ENCODE data around the gene ITPK1.

The ITPK1 gene

GRCh38 chr14:93086441-93087055 lies 29.2 kb downstream of the ITPK1 start:
- Histone ChIP-seq H3K9me3 (ENCODE audit: control insufficient read depth, insufficient read depth, low read length) (no peaks in the 10 kb centered on the region), H3K27me3 (ENCODE audit: control insufficient read depth, insufficient read depth, low read length) (no peaks in the 10 kb centered on the region), H3K4me3 (ENCODE audit: low read depth, low read length) (peak overlapping the region; percentile 18), H3K4me1 (ENCODE audit: control insufficient read depth, insufficient read depth, low read length) (peaks cover 10% of the 10 kb centered on the region), H3K36me3 (ENCODE audit: control insufficient read depth, insufficient read depth, low read length) (no peaks in the 10 kb centered on the region), H3K9ac (ENCODE audit: low read depth, low read length) (peak overlapping the region; percentile 70)

DNA sequence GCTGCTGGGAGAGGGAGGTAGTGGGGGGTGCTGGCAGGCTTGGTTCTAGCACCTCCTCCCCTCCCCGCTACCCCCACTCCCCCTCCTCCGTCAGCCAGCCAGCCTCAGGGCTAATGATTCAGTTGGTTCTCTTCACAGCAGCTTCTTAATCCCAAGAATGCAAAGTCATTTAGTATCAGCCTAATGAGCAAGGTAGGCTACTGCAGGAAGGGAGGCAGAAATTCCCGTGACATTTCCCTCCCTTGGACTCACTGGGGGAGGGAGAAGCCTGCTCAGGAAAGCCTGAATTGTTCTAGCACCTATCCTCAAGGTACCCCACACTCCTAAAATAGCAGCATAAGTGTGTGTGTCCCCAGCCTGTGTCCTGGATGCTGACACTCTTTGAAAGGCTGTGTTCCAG lies 29.8 kb downstream of the ITPK1 start:
- Histone ChIP-seq H3K4me3 (ENCODE audit: low read depth, low read length) (peak overlapping the region; percentile 18), H3K9ac (ENCODE audit: low read depth, low read length) (peak overlapping the region; percentile 70), H3K9me3 (ENCODE audit: control insufficient read depth, insufficient read depth, low read length) (no peaks in the 10 kb centered on the region), H3K36me3 (ENCODE audit: control insufficient read depth, insufficient read depth, low read length) (no peaks in the 10 kb centered on the region), H3K27me3 (ENCODE audit: control insufficient read depth, insufficient read depth, low read length) (no peaks in the 10 kb centered on the region), H3K4me1 (ENCODE audit: control insufficient read depth, insufficient read depth, low read length) (peaks cover 10% of the 10 kb centered on the region)

DNA sequence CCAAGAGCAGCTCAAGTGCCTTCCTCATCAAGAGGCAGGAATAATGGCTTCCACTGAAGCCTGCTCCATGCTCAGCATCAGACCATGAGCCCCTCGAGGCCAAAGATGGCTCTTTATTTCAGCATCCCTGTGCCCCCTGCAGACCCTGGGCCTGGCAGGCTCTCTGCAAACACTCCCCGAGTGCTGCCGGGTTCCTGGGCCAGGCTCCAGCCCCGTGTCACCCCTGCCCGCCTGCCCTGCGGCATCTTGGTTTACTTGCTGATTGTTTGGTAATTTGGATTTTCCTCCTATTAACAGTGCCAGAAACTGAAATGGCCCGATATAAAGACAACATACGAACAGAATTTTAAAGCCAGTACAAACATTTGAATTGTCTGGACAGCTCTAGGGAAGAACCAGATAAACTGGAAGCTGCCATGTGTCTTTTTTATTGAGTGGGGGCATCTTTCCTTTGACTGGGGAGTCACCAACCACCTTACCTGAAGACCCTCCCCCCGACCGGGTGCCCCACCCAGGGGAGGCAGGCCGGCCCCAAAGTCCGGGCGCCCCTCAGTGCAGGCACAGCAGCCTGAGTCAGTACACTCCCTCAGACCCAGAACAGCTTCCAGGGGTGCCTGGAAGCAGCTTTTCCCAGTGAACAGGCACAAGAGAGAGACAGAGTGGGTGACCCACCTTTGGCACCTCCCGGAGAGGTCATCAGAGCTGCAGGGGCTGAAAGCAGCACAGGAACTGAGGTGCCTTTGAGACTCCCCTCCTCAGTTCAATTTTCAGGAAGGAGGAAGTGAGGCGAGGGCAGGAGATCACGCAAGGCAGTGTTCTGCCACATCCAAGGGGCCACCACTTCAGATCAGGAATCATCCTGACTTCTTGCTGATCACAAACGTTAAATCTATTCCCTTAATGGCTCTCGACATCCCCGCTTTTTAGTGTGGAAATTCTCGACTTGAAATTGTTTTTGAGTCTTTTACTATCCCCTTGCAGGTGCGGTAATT lies 30.6 kb downstream of the ITPK1 start:
- no peaks in the 10 kb centered on the region for H3K27me3 ChIP-seq (ENCODE audit: control insufficient read depth, insufficient read depth, low read length)
- no peaks in the 10 kb centered on the region for H3K36me3 ChIP-seq (ENCODE audit: control insufficient read depth, insufficient read depth, low read length)
- H3K4me3 ChIP-seq (ENCODE audit: low read depth, low read length): no peak overlapping the region
- H3K9me3 ChIP-seq (ENCODE audit: control insufficient read depth, insufficient read depth, low read length): no peaks in the 10 kb centered on the region
- H3K4me1 ChIP-seq (ENCODE audit: control insufficient read depth, insufficient read depth, low read length): peaks cover 10% of the 10 kb centered on the region
- no peak overlapping the region for H3K9ac ChIP-seq (ENCODE audit: low read depth, low read length)

DNA sequence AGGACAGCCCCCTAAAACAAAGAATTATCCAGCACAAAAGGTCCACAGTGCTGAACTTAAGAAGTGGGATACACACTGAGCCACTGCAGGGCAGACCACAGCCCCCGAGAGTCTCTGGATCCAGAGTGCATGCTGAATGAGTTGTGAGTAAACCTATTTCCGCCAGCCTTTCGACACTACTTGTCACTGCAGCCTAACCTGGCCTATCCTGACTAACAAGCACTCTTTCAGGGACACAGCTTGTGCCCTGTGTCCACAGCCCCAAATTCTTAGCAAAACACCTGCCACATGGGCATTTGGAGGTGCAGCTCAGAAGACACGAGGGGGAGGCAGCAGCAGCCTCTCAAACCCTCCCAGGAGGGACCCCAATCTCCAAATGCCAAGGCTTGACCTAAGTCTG lies 31.3 kb downstream of the ITPK1 start:
- Histone ChIP-seq H3K4me1 (ENCODE audit: control insufficient read depth, insufficient read depth, low read length) (peaks cover 10% of the 10 kb centered on the region), H3K36me3 (ENCODE audit: control insufficient read depth, insufficient read depth, low read length) (no peaks in the 10 kb centered on the region), H3K4me3 (ENCODE audit: low read depth, low read length) (no peak overlapping the region), H3K9me3 (ENCODE audit: control insufficient read depth, insufficient read depth, low read length) (no peaks in the 10 kb centered on the region), H3K27me3 (ENCODE audit: control insufficient read depth, insufficient read depth, low read length) (no peaks in the 10 kb centered on the region), H3K9ac (ENCODE audit: low read depth, low read length) (no peak overlapping the region)

GRCh38 chr14:93083917-93084316 lies 31.8 kb downstream of the ITPK1 start:
- no peaks in the 10 kb centered on the region for H3K9me3 ChIP-seq (ENCODE audit: control insufficient read depth, insufficient read depth, low read length)
- no peaks in the 10 kb centered on the region for H3K27me3 ChIP-seq (ENCODE audit: control insufficient read depth, insufficient read depth, low read length)
- H3K9ac ChIP-seq (ENCODE audit: low read depth, low read length): no peak overlapping the region
- H3K4me1 ChIP-seq (ENCODE audit: control insufficient read depth, insufficient read depth, low read length): peaks cover 10% of the 10 kb centered on the region
- no peak overlapping the region for H3K4me3 ChIP-seq (ENCODE audit: low read depth, low read length)
- H3K36me3 ChIP-seq (ENCODE audit: control insufficient read depth, insufficient read depth, low read length): no peaks in the 10 kb centered on the region

DNA sequence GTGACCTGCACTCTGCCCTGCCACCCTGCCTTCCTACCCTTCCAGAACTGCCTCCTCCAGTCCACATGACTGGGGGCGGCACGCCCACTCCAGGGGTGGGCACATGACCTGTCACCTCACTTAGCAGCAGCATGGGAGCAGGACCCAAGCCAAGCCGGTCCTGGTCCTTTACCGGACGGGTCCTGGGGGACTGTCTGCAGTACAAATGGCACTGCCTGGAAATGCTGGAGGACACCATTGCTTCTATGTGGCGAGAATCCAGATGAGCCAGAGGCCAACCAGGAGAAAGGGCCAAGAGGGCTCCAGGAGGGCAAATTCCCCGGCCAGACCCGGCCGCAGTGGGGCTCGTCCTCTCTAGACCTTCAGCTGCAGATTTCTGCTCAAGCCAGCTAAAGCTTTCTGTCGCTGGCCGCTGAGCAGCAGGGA lies 33.1 kb downstream of the ITPK1 start:
- H3K27me3 ChIP-seq (ENCODE audit: control insufficient read depth, insufficient read depth, low read length): no peaks in the 10 kb centered on the region
- no peaks in the 10 kb centered on the region for H3K36me3 ChIP-seq (ENCODE audit: control insufficient read depth, insufficient read depth, low read length)
- H3K4me3 ChIP-seq (ENCODE audit: low read depth, low read length): no peak overlapping the region
- peaks cover 10% of the 10 kb centered on the region for H3K4me1 ChIP-seq (ENCODE audit: control insufficient read depth, insufficient read depth, low read length)
- no peak overlapping the region for H3K9ac ChIP-seq (ENCODE audit: low read depth, low read length)
- no peaks in the 10 kb centered on the region for H3K9me3 ChIP-seq (ENCODE audit: control insufficient read depth, insufficient read depth, low read length)

DNA sequence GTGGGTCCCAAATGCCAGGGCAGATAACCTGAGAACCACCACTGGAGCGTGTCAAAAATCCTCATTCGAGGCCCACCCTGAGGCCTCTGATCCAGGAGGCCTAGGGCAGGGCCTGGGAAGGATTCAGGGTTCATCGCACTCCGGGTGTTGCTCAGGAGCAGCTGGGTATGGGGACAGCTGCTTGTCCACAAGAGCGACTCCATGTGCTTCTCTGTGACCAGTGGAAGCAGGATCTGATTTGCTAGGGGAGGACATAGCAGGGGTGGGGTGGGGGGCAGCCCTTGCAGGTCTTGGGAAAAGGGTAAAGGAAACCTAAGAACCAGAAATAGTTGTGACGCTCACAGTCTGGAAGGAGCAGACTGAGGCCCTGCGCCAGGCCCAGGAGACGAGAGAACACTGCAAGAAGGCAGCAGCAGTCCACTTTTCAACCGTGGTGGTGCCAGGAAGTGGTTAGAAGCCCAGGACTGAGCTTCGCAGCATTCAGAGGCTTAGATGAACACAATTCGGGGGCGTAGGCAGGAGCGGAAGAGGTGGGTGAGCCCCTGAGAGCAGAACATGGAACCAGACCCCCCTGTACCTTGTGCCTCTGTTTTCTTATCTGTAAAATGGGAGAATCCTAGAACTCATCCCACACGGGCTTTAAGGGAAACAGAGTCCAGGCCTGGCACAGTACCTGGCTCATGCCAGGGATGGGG lies 33.7 kb downstream of the ITPK1 start:
- no peaks in the 10 kb centered on the region for H3K27me3 ChIP-seq (ENCODE audit: control insufficient read depth, insufficient read depth, low read length)
- H3K36me3 ChIP-seq (ENCODE audit: control insufficient read depth, insufficient read depth, low read length): no peaks in the 10 kb centered on the region
- H3K4me3 ChIP-seq (ENCODE audit: low read depth, low read length): no peak overlapping the region
- H3K4me1 ChIP-seq (ENCODE audit: control insufficient read depth, insufficient read depth, low read length): peaks cover 9% of the 10 kb centered on the region
- no peaks in the 10 kb centered on the region for H3K9me3 ChIP-seq (ENCODE audit: control insufficient read depth, insufficient read depth, low read length)
- no peak overlapping the region for H3K9ac ChIP-seq (ENCODE audit: low read depth, low read length)

- Histone ChIP-seq H3K27me3 (ENCODE audit: control insufficient read depth, insufficient read depth, low read length) (no peaks in the 10 kb centered on the region), H3K36me3 (ENCODE audit: control insufficient read depth, insufficient read depth, low read length) (no peaks in the 10 kb centered on the region), H3K9me3 (ENCODE audit: control insufficient read depth, insufficient read depth, low read length) (no peaks in the 10 kb centered on the region), H3K9ac (ENCODE audit: low read depth, low read length) (no peak overlapping the region), H3K4me1 (ENCODE audit: control insufficient read depth, insufficient read depth, low read length) (no peaks in the 10 kb centered on the region), H3K4me3 (ENCODE audit: low read depth, low read length) (no peak overlapping the region)
These were observed 35.8 kb downstream of the ITPK1 start for GRCh38 chr14:93079865-93080403.

DNA sequence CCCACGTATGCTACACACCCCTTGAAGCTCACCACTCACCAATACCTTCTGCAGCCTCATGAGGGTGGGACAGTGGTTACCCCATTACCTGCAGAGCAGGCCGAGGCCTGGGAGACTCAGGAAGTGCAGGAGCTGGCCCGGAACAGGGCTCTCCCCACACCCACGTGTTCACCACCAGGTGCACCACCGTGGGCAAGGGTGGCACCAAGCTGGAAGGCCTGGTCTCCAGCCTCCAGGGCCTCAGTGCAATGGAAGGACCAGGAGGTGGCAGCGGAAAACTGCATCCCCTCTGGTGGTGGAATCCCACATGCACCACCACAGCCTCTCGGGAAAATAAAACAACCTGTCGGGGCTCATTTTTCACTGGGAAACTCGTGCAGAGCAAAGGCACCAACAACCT lies 36.4 kb downstream of the ITPK1 start:
- Histone ChIP-seq H3K4me1 (ENCODE audit: control insufficient read depth, insufficient read depth, low read length) (no peaks in the 10 kb centered on the region), H3K9me3 (ENCODE audit: control insufficient read depth, insufficient read depth, low read length) (no peaks in the 10 kb centered on the region), H3K9ac (ENCODE audit: low read depth, low read length) (no peak overlapping the region), H3K4me3 (ENCODE audit: low read depth, low read length) (no peak overlapping the region), H3K27me3 (ENCODE audit: control insufficient read depth, insufficient read depth, low read length) (no peaks in the 10 kb centered on the region), H3K36me3 (ENCODE audit: control insufficient read depth, insufficient read depth, low read length) (no peaks in the 10 kb centered on the region)

DNA sequence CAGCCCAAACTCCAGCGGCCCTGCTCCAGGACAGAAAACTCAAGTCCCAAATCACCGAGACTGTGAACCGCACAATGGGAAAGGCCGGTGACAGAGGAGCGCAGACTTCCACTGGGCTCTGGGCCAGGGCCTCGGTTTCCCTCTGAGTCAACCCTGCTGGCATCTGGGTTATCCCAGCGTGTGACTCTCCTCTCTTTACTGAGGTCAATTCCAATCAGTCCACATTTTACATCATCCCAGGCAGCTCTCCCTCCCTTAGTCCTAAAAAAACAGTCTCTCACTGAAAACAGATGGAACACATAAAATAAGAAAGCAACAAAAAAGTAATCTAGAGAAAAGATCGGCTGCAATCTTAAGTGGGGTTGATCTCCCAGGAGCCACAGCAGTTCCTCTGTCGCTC lies 36.9 kb downstream of the ITPK1 start:
- Histone ChIP-seq H3K27me3 (ENCODE audit: control insufficient read depth, insufficient read depth, low read length) (no peaks in the 10 kb centered on the region), H3K36me3 (ENCODE audit: control insufficient read depth, insufficient read depth, low read length) (no peaks in the 10 kb centered on the region), H3K9me3 (ENCODE audit: control insufficient read depth, insufficient read depth, low read length) (no peaks in the 10 kb centered on the region), H3K4me3 (ENCODE audit: low read depth, low read length) (no peak overlapping the region), H3K9ac (ENCODE audit: low read depth, low read length) (no peak overlapping the region), H3K4me1 (ENCODE audit: control insufficient read depth, insufficient read depth, low read length) (no peaks in the 10 kb centered on the region)

DNA sequence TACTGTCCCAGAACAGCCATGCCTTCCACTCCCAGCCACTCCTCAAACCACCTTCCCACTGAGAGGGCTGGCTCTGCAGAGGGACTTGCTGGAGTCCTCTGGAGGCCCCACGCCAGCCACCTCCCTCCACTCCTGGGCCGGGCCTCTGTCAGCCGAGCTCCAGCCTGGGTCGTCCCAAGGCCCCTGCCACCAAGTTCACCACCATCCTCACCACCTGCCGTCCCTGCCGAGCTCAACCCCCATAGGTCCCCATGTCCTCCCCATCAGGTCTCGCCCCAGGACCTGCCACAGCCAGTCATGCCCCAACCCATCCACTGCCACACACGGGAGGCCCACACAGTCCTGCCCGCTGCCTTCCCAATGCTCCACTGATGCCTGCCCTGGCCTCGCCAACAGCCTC lies 39.0 kb downstream of the ITPK1 start:
- no peak overlapping the region for H3K9ac ChIP-seq (ENCODE audit: low read depth, low read length)
- no peak overlapping the region for H3K4me3 ChIP-seq (ENCODE audit: low read depth, low read length)
- no peaks in the 10 kb centered on the region for H3K9me3 ChIP-seq (ENCODE audit: control insufficient read depth, insufficient read depth, low read length)
- no peaks in the 10 kb centered on the region for H3K36me3 ChIP-seq (ENCODE audit: control insufficient read depth, insufficient read depth, low read length)
- H3K4me1 ChIP-seq (ENCODE audit: control insufficient read depth, insufficient read depth, low read length): no peaks in the 10 kb centered on the region
- H3K27me3 ChIP-seq (ENCODE audit: control insufficient read depth, insufficient read depth, low read length): no peaks in the 10 kb centered on the region
